Immature natural killer cell (primary cell): Measurements from ENCODE around the gene DHCR7. TPM values are rescaled to one million over a fixed set of nuclear protein-coding genes. Genes with fewer than 3 reads are reported as not detected.

Experiments used
- DNase-seq, 3 donors: peaks; one replicate each; pipeline ENCODE4 v3.0.0; 2022; ENCODE audit warnings: mixed read lengths in 1 of 3
- H3K27ac Mint-ChIP-seq, 6 donors: one replicate each; pipeline ENCODE4 v1.8.0; 2020; ENCODE audit warnings: mixed read lengths in 6 of 6, mild to moderate bottlenecking in 5 of 6, inconsistent platforms in 4 of 6, moderate library complexity in 3 of 6
- H3K27me3 Mint-ChIP-seq, 3 donors: one replicate each; pipeline ENCODE4 v1.8.0; 2020 to 2021; ENCODE audit warnings: low read depth in 3 of 3, mild to moderate bottlenecking in 3 of 3, mixed read lengths in 3 of 3, moderate library complexity in 3 of 3, inconsistent platforms in 1 of 3
- H3K36me3 Mint-ChIP-seq, 3 donors: one replicate each; pipeline ENCODE4 v1.8.0; 2020; ENCODE audit warnings: mixed read lengths in 3 of 3, inconsistent platforms in 2 of 3, mild to moderate bottlenecking in 2 of 3
- H3K4me1 Mint-ChIP-seq, 2 donors: one replicate each; pipeline ENCODE4 v1.8.0; 2020; ENCODE audit warnings: inconsistent platforms in 2 of 2, mild to moderate bottlenecking in 2 of 2, mixed read lengths in 2 of 2, moderate library complexity in 1 of 2
- H3K4me3 Mint-ChIP-seq, 5 donors: one replicate each; pipeline ENCODE4 v1.8.0; 2020; ENCODE audit warnings: mild to moderate bottlenecking in 5 of 5, mixed read lengths in 5 of 5, inconsistent platforms in 3 of 5, moderate library complexity in 3 of 5
- H3K9me3 Mint-ChIP-seq, 6 donors: one replicate each; pipeline ENCODE4 v1.8.0; 2020; ENCODE audit warnings: mild to moderate bottlenecking in 6 of 6, mixed read lengths in 6 of 6, inconsistent platforms in 4 of 6, moderate library complexity in 3 of 6
- polyA plus RNA-seq, 3 donors: library from polyadenylated mRNA; unstranded; fragments of 300-500 nt; fragmentation: Illumina TruSeq; gene quantifications; one replicate each; pipeline ENCODE4 v1.2.3, GENCODE V29; 2021

The DHCR7 gene
- polyA plus RNA-seq, 3 donors from 2014 or later = 10.2 to 15.1 (median 15.0) TPM

DNA sequence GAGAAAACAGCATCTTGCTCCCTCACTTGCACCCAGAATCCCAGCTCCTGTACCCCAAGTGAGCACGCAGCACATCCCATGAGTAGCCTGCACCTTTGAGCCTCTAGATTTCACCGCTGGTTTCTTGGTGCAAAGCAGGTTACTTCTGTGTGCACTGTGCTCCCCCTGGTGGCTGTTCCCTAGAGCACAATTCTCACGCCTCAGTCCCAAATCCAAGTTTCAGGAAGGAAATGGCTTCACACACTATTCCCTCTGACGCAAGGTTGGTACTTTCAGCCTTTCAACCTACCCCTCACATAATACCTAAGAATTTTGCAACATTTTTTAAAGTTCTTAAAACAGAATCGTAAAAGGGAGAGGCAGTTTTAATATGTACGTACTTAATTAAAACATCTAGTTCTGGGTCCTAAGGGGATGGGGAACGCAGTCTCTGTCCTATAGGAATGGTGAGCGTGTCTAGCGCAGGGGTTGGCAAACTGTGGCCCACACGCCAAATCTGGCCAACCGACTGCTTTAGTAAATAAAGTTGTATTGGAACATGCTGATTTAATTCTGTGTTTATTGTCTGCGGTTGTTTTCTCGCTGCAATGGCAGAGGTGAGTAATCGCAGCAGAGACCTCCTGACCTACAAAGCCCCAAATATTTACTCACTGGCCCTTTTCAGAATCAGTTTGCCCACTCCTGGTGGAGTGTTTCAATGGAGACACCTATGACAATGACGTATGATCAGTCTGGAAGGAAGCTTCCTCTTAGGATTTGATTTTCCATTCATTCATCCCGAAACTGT, 27.5 kb downstream of the DHCR7 start:
- H3K27ac Mint-ChIP-seq = no peak overlapping the region
- H3K9me3 Mint-ChIP-seq = no peaks in the 10 kb centered on the region
- H3K4me1 Mint-ChIP-seq = no peaks in the 10 kb centered on the region
- no peak for DNase-seq
- peaks cover 0 to 4% (median 2%) of the 10 kb centered on the region in 3 donors for H3K27me3 Mint-ChIP-seq
- H3K36me3 Mint-ChIP-seq = no peaks in the 10 kb centered on the region
- H3K4me3 Mint-ChIP-seq = no peak overlapping the region

- peaks cover 0 to 6% (median 5%) of the 10 kb centered on the region in 3 donors for H3K27me3 Mint-ChIP-seq
- H3K27ac Mint-ChIP-seq = no peak overlapping the region
- H3K9me3 Mint-ChIP-seq = no peaks in the 10 kb centered on the region
- H3K4me3 Mint-ChIP-seq = no peak overlapping the region
- no peaks in the 10 kb centered on the region for H3K36me3 Mint-ChIP-seq
- H3K4me1 Mint-ChIP-seq = no peaks in the 10 kb centered on the region
- DNase-seq = no peak
Observed at GRCh38 chr11:71418643-71419042, 29.6 kb downstream of the DHCR7 start.

DNA sequence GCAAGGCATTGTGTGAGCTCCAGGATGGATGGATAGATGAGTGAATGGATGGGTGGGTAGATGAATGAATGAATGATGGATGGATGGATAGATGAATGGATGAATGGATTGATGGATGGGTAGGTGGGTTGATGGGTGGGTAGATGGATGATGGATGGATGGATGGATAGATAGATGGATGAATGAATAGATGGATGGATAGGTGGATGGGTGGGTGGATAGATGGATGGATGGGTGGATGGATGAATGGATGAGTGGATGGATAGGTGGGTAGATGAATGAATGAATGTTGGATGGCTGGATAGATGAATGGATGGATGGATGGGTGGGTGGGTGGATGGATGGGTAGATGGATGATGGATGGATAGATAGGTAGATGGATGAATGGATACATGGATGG, 33.5 kb downstream of the DHCR7 start:
- peaks cover 2 to 5% (median 3%) of the 10 kb centered on the region in 3 donors for H3K27me3 Mint-ChIP-seq
- DNase-seq = no peak
- H3K9me3 Mint-ChIP-seq = no peaks in the 10 kb centered on the region
- no peaks in the 10 kb centered on the region for H3K4me1 Mint-ChIP-seq
- H3K27ac Mint-ChIP-seq = no peak overlapping the region
- no peak overlapping the region for H3K4me3 Mint-ChIP-seq
- no peaks in the 10 kb centered on the region for H3K36me3 Mint-ChIP-seq

DNA sequence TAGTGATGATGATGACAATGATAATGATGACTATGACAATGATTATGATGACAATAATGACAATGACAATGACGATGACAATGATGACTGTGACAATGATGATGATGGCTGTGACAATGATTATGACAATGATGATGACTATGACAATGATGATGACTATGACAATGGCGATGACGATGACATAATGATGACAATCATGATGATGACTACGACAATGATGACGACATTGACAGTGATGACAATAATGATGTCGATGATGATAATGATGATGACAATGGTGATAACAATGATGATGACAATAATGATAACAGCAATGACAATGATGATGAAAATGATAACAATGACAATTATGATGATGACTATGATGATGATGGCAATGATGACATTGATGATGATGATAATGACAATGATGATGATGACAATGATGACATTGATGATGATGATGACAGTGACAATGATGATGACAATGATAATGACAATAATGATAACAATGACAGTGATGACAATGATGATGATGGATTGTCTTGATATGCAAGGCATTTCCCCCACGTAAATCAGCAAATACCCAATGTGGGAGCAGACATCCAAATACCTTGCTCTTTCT, 37.7 kb downstream of the DHCR7 start:
- H3K36me3 Mint-ChIP-seq = no peaks in the 10 kb centered on the region
- H3K9me3 Mint-ChIP-seq = no peaks in the 10 kb centered on the region
- DNase-seq = no peak
- H3K27ac Mint-ChIP-seq = no peak overlapping the region
- peaks cover 2 to 6% (median 3%) of the 10 kb centered on the region in 3 donors for H3K27me3 Mint-ChIP-seq
- no peaks in the 10 kb centered on the region for H3K4me1 Mint-ChIP-seq
- H3K4me3 Mint-ChIP-seq = no peak overlapping the region

- no peaks in the 10 kb centered on the region for H3K36me3 Mint-ChIP-seq
- no peak overlapping the region for H3K4me3 Mint-ChIP-seq
- DNase-seq = no peak
- H3K4me1 Mint-ChIP-seq = no peaks in the 10 kb centered on the region
- H3K9me3 Mint-ChIP-seq = no peaks in the 10 kb centered on the region
- no peak overlapping the region for H3K27ac Mint-ChIP-seq
- peaks cover 1 to 5% (median 2%) of the 10 kb centered on the region in 3 donors for H3K27me3 Mint-ChIP-seq
Observed at GRCh38 chr11:71408826-71409225, 39.4 kb downstream of the DHCR7 start.

DNA sequence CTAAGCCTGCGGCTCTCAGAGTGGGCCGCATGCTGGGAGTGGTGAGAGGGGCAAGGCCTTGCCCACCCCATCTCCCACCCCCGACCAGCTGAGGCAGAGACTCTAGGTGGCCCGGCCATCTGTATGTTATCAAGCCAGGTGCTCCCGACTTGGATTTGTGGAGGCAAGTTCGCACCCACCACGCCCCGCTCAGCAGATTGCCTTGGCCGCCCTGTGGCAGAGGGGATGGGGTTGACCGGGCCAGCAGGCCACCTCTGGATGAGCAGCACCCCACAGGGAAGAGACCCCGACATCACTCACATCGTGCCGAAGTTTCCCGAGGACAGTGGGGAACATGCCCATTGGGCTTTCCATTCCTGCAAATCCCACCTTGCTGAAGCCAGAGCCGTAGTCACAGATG, 40.8 kb downstream of the DHCR7 start:
- no peak for DNase-seq
- Mint-ChIP-seq H3K27me3 (peaks cover 0 to 4% (median 4%) of the 10 kb centered on the region in 3 donors), H3K9me3 (no peaks in the 10 kb centered on the region), H3K36me3 (no peaks in the 10 kb centered on the region), H3K27ac (no peak overlapping the region), H3K4me1 (no peaks in the 10 kb centered on the region), H3K4me3 (no peak overlapping the region)

GRCh38 chr11:71406681-71407080, 41.5 kb downstream of the DHCR7 start:
- H3K4me1 Mint-ChIP-seq = no peaks in the 10 kb centered on the region
- H3K27ac Mint-ChIP-seq = no peak overlapping the region
- no peak overlapping the region for H3K4me3 Mint-ChIP-seq
- peaks cover 2 to 4% (median 3%) of the 10 kb centered on the region in 3 donors for H3K27me3 Mint-ChIP-seq
- no peaks in the 10 kb centered on the region for H3K36me3 Mint-ChIP-seq
- H3K9me3 Mint-ChIP-seq = no peaks in the 10 kb centered on the region
- no peak for DNase-seq

DNA sequence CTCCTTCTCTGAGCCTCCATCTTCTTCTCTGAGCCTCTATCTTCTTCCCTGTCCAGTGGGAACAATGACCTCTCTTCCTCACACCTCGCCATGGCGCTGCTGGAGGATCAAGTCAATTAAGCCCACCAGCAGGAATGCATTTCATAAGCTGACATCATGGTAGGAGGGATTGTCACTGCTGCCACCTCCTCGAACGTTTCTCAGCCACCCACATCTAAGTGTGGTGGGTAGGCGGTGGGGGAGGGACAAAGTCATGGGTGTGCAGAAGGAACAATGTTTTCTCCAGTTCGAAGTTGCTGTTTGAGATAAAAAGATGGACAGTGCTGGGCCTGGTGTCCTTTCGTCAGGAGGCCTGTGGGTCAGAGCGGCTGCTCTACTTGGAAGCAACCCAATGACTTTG, 44.0 kb downstream of the DHCR7 start:
- Mint-ChIP-seq H3K36me3 (no peaks in the 10 kb centered on the region), H3K4me3 (no peak overlapping the region), H3K4me1 (no peaks in the 10 kb centered on the region), H3K27ac (no peak overlapping the region), H3K27me3 (peaks cover 2 to 3% (median 2%) of the 10 kb centered on the region in 3 donors), H3K9me3 (no peaks in the 10 kb centered on the region)
- DNase-seq = no peak

DNA sequence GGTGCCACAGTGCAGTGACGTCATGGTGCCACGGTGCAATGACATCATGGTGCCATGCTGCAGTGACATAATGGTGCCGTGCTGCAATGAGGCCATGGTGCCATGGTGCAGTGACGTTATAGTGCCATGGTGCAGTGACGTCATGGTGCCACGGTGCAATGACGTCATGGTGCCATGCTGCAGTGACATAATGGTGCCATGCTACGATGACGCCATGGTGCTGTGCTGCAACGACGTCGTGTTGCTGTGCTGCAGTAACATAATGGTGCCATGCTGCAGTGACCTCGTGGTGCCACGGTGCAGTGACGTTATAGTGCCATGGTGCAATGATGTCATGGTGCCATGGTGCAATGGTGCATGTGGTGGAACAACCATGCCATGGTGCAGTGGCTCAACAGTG, 45.3 kb downstream of the DHCR7 start:
- Mint-ChIP-seq H3K4me3 (no peak overlapping the region), H3K9me3 (no peaks in the 10 kb centered on the region), H3K36me3 (no peaks in the 10 kb centered on the region), H3K27ac (no peak overlapping the region), H3K27me3 (peaks cover 2 to 3% (median 2%) of the 10 kb centered on the region in 3 donors), H3K4me1 (no peaks in the 10 kb centered on the region)
- DNase-seq = no peak

GRCh38 chr11:71400216-71400615, 48.0 kb downstream of the DHCR7 start:
- no peaks in the 10 kb centered on the region for H3K36me3 Mint-ChIP-seq

GRCh38 chr11:71399341-71399740, 48.9 kb downstream of the DHCR7 start:
- H3K9me3 Mint-ChIP-seq = no peaks in the 10 kb centered on the region
- no peak overlapping the region for H3K4me3 Mint-ChIP-seq
- H3K4me1 Mint-ChIP-seq = no peaks in the 10 kb centered on the region
- H3K27ac Mint-ChIP-seq = no peak overlapping the region
- DNase-seq = no peak
- no peaks in the 10 kb centered on the region for H3K36me3 Mint-ChIP-seq
- peaks cover 0 to 3% (median 2%) of the 10 kb centered on the region in 3 donors for H3K27me3 Mint-ChIP-seq

More at GRCh38 chr11:71400216-71400615, 48.0 kb downstream of the DHCR7 start:
- Mint-ChIP-seq H3K4me1 (no peaks in the 10 kb centered on the region), H3K4me3 (no peak overlapping the region), H3K27ac (no peak overlapping the region), H3K27me3 (peaks cover 0 to 3% (median 2%) of the 10 kb centered on the region in 3 donors), H3K9me3 (no peaks in the 10 kb centered on the region)
- DNase-seq = no peak

DNA sequence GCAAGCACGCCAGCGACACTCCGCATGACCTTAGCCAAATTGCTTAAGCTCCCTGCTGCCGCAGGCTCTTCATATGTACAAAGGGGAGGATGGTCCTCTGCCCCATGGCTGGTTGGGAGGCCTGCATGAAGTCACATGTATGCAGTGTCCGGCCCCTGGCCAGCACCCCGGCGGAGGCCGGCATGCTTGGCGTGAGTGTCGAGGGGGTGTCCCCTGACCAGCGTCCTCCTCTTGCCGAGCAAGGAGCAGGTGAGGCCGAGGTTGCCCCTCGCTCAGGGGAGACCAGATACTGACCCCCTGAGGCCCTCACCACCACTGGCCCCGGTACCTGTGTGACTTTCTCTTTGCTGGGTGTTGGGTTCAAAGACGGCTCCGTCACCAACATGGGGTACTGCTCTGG, 50.2 kb downstream of the DHCR7 start:
- H3K4me1 Mint-ChIP-seq = no peaks in the 10 kb centered on the region
- DNase-seq = no peak
- H3K36me3 Mint-ChIP-seq = no peaks in the 10 kb centered on the region
- H3K9me3 Mint-ChIP-seq = no peaks in the 10 kb centered on the region
- H3K27ac Mint-ChIP-seq = no peak overlapping the region
- no peak overlapping the region for H3K4me3 Mint-ChIP-seq
- peaks cover 0 to 3% (median 2%) of the 10 kb centered on the region in 3 donors for H3K27me3 Mint-ChIP-seq

DNA sequence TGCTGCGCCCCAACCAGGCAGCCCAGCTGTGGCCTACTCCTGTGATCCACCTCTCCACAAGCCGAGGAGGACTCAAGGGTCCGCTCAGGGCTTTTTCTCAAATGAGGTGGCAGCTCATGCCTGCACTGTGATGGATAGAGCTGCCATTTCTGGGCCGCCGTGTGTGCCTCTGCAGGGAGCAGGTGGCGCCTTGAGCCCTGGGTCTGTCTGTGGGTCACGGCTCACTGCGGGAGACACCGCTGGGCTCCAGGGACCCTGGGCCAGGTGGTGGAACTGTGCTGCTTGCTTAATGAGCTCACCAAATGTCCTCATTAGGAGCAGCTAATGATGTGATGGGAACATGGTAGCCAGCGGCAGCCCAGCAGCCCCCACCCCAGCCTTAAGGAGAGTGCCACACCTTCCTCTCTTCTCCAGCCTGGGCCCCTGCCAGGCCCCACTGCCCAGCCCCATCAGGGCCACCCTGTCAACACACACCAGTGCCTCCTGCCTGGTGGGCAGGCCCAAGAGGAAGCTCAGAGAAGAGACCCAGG, 50.8 kb downstream of the DHCR7 start:
- Mint-ChIP-seq H3K36me3 (no peaks in the 10 kb centered on the region), H3K4me3 (no peak overlapping the region), H3K4me1 (no peaks in the 10 kb centered on the region), H3K27ac (no peak overlapping the region), H3K27me3 (peaks cover 0 to 5% (median 3%) of the 10 kb centered on the region in 3 donors), H3K9me3 (no peaks in the 10 kb centered on the region)
- no peak for DNase-seq

GRCh38 chr11:71396548-71397123, 51.6 kb downstream of the DHCR7 start:
- peaks cover 0 to 2% (median 0%) of the 10 kb centered on the region in 6 donors for H3K9me3 Mint-ChIP-seq
- no peak overlapping the region for H3K27ac Mint-ChIP-seq
- no peaks in the 10 kb centered on the region for H3K4me1 Mint-ChIP-seq

More at GRCh38 chr11:71396548-71397123, 51.6 kb downstream of the DHCR7 start:
- DNase-seq = no peak
- H3K36me3 Mint-ChIP-seq = no peaks in the 10 kb centered on the region
- no peak overlapping the region for H3K4me3 Mint-ChIP-seq
- peaks cover 0 to 5% (median 0%) of the 10 kb centered on the region in 3 donors for H3K27me3 Mint-ChIP-seq
